ENCODE data around the gene GTPBP1.

Gene GTPBP1

GRCh38 chr22:38744981-38745380, 39.2 kb downstream of the GTPBP1 start:
- DNase-seq (ENCODE audit: low read depth) = no peak
- TF ChIP-seq, protein P1, sequence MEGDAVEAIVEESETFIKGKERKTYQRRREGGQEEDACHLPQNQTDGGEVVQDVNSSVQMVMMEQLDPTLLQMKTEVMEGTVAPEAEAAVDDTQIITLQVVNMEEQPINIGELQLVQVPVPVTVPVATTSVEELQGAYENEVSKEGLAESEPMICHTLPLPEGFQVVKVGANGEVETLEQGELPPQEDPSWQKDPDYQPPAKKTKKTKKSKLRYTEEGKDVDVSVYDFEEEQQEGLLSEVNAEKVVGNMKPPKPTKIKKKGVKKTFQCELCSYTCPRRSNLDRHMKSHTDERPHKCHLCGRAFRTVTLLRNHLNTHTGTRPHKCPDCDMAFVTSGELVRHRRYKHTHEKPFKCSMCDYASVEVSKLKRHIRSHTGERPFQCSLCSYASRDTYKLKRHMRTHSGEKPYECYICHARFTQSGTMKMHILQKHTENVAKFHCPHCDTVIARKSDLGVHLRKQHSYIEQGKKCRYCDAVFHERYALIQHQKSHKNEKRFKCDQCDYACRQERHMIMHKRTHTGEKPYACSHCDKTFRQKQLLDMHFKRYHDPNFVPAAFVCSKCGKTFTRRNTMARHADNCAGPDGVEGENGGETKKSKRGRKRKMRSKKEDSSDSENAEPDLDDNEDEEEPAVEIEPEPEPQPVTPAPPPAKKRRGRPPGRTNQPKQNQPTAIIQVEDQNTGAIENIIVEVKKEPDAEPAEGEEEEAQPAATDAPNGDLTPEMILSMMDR (IDR thresholded peaks at IDR 0.05; ENCODE audit: low read length, missing control alignments) = no peak
- H3K4me3 ChIP-seq (replicated peaks; ENCODE audit: low read depth, low read length) = no peak overlapping the region

DNA sequence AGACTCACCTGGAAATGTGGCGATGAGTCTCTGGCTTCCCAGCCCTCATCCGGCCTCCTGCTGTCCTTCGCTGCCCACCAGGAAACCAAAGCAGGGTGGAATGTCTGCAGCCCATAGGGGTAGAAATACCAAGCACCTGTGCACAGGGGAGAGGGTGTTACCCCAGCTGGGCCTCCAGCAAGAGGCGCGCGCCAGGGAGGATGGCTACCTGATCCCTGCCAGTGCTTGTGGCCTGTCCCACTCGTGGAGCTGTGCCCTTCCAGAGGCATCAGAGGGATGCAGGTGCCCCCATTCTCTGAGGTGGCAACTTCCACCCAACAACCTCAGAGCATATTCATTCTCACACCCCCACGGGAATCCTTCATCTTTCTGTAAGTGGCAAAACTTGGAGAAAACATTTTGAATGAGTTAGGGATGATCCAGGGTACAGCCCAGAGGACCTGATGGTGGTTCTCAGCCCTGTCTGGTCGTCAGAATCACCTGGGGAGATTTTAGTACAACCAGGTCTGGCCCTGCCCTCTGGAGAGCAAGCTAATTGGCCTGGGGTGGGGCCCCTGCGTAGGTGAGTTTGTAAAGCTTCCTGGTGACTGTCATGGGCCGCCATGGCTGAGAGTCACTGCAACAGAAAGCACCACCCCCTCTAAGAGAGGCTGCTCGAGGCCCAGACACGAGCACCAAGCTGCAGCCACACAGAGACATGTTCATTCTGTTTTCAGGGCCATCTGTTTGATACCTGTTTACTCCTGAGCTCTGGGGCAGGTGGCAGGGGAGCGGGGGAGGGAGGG, 40.1 kb downstream of the GTPBP1 start:
- no peak overlapping the region for H3K4me3 ChIP-seq (replicated peaks; ENCODE audit: low read depth, low read length)
- DNase-seq (ENCODE audit: low read depth) = no peak
- TF ChIP-seq, protein P1 (IDR thresholded peaks at IDR 0.05; ENCODE audit: low read length, missing control alignments) = no peak

- no peak for DNase-seq (ENCODE audit: low read depth)
- TF ChIP-seq, protein P1 (IDR thresholded peaks at IDR 0.05; ENCODE audit: low read length, missing control alignments) = no peak
- no peak overlapping the region for H3K4me3 ChIP-seq (replicated peaks; ENCODE audit: low read depth, low read length)
These were observed 42.9 kb downstream of the GTPBP1 start for GRCh38 chr22:38748487-38749136.

GRCh38 chr22:38750104-38750503, 44.4 kb downstream of the GTPBP1 start:
- no peak overlapping the region for H3K4me3 ChIP-seq (replicated peaks; ENCODE audit: low read depth, low read length)
- DNase-seq (ENCODE audit: low read depth) = no peak
- TF ChIP-seq, protein P1 (IDR thresholded peaks at IDR 0.05; ENCODE audit: low read length, missing control alignments) = no peak

GRCh38 chr22:38750638-38751037, 44.9 kb downstream of the GTPBP1 start:
- TF ChIP-seq, protein P1 (IDR thresholded peaks at IDR 0.05; ENCODE audit: low read length, missing control alignments) = no peak
- no peak overlapping the region for H3K4me3 ChIP-seq (replicated peaks; ENCODE audit: low read depth, low read length)

GRCh38 chr22:38751066-38751421, 45.3 kb downstream of the GTPBP1 start:
- TF ChIP-seq, protein P1 (IDR thresholded peaks at IDR 0.05; ENCODE audit: low read length, missing control alignments) = no peak
- DNase-seq (ENCODE audit: low read depth) = no peak
- H3K4me3 ChIP-seq (replicated peaks; ENCODE audit: low read depth, low read length) = no peak overlapping the region

More at GRCh38 chr22:38750638-38751037, 44.9 kb downstream of the GTPBP1 start:
- no peak for DNase-seq (ENCODE audit: low read depth)

Data from fibroblast of pulmonary artery (primary cell).